AG04449 (cell line): ENCODE data around the gene SMC1B.

Experiments used
- CTCF ChIA-PET: fragments of 350-600 bp; formaldehyde crosslinking; extraction: SDS; loops from one replicate; lab custom pipeline; 2021; ENCODE audit warnings: antibody characterized with exemption; lab: Yijun Ruan, JAX
- POLR2A ChIA-PET: fragments of 400-600, 350-600 bp; formaldehyde crosslinking; extraction: SDS; loops from one replicate; lab custom pipeline; 2020; ENCODE audit warnings: antibody characterized with exemption, inconsistent platforms; lab: Yijun Ruan, JAX
- DNase-seq: peaks from one replicate; pipeline ENCODE4 v3.0.0-alpha.2; 2010; ENCODE audit warnings: low read depth, low spot score
- H3K4me3 ChIP-seq: 2 replicates; pipeline ENCODE4 v1.5.1; 2011; ENCODE audit warnings: low read depth, mild to moderate bottlenecking, control low read depth, low read length
- CTCF ChIP-seq: IDR thresholded peaks from one replicate; pipeline ENCODE4 v1.5.1; 2011; ENCODE audit warnings: mild to moderate bottlenecking, moderate library complexity, low read length, control low read depth, inconsistent platforms; ENCODE audit not compliant: insufficient read depth; ENCODE audit errors: missing control alignments

SMC1B gene

GRCh38 chr22:45337536-45337935 is 75.9 kb downstream of the SMC1B start:
- no peak for DNase-seq
- H3K4me3 ChIP-seq = no peak overlapping the region
- TF ChIP-seq CTCF = no peak
- ChIA-PET CTCF (no interaction called here), POLR2A (no interaction called here)

DNA sequence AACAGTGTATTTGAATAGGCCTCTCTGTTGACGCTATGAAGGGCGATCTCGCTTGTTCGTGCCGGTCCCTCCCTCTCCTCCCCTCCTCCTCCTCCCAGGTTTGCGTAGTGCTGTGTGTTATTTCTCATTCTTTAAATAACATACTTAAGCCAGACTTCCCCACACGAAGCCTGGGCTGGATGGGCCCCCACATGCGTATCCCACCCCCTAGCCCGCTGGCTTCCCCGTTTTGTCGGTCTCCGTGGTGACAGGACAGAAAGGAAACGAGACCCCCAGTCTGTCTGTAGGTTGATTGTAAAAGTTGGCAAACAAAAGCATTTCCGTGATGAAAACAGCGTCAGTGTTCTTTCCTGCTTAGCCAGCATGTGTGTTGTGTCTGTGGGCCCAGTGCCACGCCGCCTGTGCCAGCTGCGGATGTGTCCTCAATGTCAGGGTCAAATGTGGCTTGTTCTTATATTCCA is 76.4 kb downstream of the SMC1B start:
- ChIA-PET CTCF (interaction anchor here (1.3 kb wide), 1 partner anchor 32 kb away, joined by 3 read pairs; no protein-coding TSS in a partner anchor), POLR2A (no interaction called here)
- no peak for DNase-seq
- H3K4me3 ChIP-seq = no peak overlapping the region
- no peak for TF ChIP-seq CTCF

DNA sequence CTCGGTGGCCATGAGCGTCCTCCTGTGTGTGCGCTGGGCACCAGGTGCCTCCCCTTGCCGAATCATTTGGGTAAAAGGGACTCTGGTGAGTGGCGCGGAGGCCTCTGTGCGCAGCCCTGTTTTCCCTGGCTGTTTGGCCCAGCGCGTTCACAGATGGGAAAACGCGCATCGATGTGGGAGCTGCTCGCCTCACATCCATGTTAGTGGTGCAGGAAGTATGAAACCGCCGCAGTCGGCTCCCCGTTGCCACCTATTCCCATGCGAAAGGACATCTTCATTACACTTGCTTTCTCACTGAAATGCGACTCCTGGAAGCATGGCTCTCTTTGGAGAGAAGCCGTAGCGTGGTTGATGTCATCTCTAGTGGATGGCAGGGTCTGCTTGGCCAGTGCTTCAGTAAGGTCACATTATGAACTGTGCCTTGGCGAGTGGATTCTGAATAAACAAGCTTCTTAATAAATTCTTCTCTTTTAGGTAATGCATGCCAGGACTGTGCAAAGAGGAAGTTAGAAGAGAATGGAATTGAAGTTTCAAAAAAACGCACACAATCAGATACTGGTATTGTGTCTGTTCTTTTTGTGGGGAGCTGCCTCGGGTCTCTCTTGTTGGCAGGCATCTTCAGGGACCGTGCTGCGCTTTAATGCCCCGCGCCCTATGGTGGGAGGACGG is 77.4 kb downstream of the SMC1B start:
- no peak overlapping the region for H3K4me3 ChIP-seq
- CTCF ChIA-PET = interaction anchor here (1.2 to 1.3 kb wide), 3 partner anchors 19 to 234 kb away, joined by 3 read pairs; no protein-coding TSS in a partner anchor
- POLR2A ChIA-PET = no interaction called here
- TF ChIP-seq CTCF = no peak
- no peak for DNase-seq

GRCh38 chr22:45335021-45335818 is 78.2 kb downstream of the SMC1B start:
- ChIA-PET POLR2A (no interaction called here), CTCF (interaction anchor here (1.2 to 1.3 kb wide), 3 partner anchors 10 to 233 kb away, joined by 3 to 4 read pairs (median 3); no protein-coding TSS in a partner anchor)
- no peak overlapping the region for H3K4me3 ChIP-seq
- peak; percentile 4 for TF ChIP-seq CTCF
- DNase-seq = no peak

GRCh38 chr22:45334528-45334927 is 78.9 kb downstream of the SMC1B start:
- no peak for DNase-seq
- ChIA-PET POLR2A (no interaction called here), CTCF (interaction anchor here (1.0 to 1.3 kb wide), 3 partner anchors 9 to 17 kb away, joined by 3 to 4 read pairs (median 3); no protein-coding TSS in a partner anchor)
- no peak overlapping the region for H3K4me3 ChIP-seq
- TF ChIP-seq CTCF = no peak

DNA sequence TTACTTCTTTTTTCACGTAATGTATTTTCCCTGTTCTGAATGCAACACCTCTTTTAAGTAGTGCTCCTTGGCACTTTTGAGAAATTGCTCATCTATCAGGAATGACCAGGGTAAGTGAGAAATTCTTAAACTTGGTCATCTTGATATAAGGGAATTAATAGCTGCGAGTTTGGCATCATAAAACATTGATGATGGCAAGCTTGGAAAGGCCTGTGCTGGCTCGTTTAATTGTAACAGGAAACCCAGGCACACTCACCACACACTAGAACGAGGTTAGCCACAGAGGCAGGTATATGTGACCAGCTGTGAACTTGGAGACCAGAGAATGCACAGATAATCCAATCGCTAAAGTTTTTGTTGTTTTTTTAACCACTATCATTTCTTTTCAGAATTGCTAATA is 79.3 kb downstream of the SMC1B start:
- no peak for TF ChIP-seq CTCF
- ChIA-PET POLR2A (no interaction called here), CTCF (interaction anchor here (1.0 to 1.3 kb wide), 2 partner anchors 9 to 12 kb away, joined by 3 to 4 read pairs; no protein-coding TSS in a partner anchor)
- no peak for DNase-seq
- no peak overlapping the region for H3K4me3 ChIP-seq
